Measurements from ENCODE around the gene HHEX. TPM values are rescaled to one million over a fixed set of nuclear protein-coding genes. Genes with fewer than 3 reads are reported as not detected.
A peak's percentile ranks its signal among the peaks of the same experiment; 100 is the strongest.

HHEX gene
- total RNA-seq, 1 experiment from 2014 or later = 0.19 TPM

DNA sequence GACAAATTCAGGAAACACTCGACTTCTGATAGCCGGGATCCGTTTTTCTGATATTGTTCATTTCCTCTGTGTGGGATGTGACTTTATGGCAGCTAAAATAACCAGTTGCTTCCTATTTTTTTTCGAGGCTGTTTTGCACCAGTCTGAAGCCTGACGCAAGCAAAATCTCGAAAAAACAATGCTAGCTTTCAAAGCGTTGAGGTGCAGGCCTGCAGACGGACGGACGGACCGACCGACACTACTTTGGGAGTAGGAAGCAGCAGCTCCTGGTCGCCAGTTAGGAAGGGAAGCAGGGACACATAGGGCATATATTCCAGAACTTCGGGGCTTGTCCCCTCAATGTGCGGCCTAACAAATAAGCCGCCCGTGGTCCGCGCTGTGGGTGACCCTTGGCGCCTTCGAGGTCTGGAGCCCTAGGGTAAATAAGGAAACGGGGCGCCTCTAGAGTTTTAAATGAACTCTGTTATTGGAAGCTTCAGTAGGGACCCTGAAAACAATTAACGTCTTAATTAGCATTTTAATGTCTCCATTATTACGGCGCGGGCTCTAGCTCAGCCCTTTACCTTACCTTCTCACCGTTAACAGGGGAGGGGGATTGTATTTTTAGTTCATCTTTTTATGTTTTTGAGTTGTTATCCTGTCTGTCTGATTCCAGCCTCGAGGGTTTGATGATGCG, 1.3 kb downstream of the HHEX start:
- H3K27ac Mint-ChIP-seq (ENCODE audit: low read depth, unreplicated experiment) = no peak overlapping the region
- DNase-seq (ENCODE audit: unreplicated experiment) = no peak
- no TSS peak for BruUV-seq (replicated peaks)
- peaks cover under 1% of the 10 kb centered on the region for H3K9me3 Mint-ChIP-seq (ENCODE audit: unreplicated experiment)
- peak overlapping the region; percentile 33 for H3K4me3 Mint-ChIP-seq (ENCODE audit: unreplicated experiment)
- no peaks in the 10 kb centered on the region for H3K27me3 Mint-ChIP-seq (ENCODE audit: insufficient read depth, unreplicated experiment)
- ChIA-PET POLR2A (no interaction called here), CTCF (no interaction called here)
- H3K4me1 Mint-ChIP-seq (ENCODE audit: insufficient read depth, unreplicated experiment) = no peaks in the 10 kb centered on the region
- H3K36me3 Mint-ChIP-seq (ENCODE audit: insufficient read depth, unreplicated experiment) = peaks cover 5% of the 10 kb centered on the region
- intact Hi-C loops (cut with micrococcal nuclease) = no loop called here
- TF ChIP-seq, protein P1, sequence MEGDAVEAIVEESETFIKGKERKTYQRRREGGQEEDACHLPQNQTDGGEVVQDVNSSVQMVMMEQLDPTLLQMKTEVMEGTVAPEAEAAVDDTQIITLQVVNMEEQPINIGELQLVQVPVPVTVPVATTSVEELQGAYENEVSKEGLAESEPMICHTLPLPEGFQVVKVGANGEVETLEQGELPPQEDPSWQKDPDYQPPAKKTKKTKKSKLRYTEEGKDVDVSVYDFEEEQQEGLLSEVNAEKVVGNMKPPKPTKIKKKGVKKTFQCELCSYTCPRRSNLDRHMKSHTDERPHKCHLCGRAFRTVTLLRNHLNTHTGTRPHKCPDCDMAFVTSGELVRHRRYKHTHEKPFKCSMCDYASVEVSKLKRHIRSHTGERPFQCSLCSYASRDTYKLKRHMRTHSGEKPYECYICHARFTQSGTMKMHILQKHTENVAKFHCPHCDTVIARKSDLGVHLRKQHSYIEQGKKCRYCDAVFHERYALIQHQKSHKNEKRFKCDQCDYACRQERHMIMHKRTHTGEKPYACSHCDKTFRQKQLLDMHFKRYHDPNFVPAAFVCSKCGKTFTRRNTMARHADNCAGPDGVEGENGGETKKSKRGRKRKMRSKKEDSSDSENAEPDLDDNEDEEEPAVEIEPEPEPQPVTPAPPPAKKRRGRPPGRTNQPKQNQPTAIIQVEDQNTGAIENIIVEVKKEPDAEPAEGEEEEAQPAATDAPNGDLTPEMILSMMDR (IDR thresholded peaks at IDR 0.05; ENCODE audit: unreplicated experiment) = no peak

DNA sequence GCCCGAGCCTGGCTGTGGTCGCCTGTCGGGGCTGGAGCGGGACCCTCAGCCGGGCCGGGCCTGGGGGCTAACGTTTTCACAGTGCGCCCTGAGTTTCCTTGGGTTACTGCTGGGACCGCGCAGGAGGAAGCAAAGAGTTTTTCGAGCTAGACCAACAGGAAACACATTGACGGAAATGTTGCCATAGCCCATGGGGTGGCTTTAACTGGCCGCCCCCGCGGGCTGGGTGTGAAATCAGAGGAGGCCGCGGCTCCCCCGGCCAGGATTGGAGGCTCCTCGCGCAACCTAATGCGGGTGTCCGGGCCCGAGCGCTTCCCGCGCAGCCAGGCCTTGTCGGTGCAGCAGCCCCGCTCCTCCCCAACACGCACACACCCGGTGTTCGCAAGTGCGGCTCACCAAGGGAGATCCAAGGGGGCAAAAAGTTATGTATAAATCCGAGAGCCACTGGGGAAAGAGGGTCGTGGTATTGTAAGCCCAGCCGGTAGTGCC, 1.9 kb downstream of the HHEX start:
- TF ChIP-seq, protein P1 (IDR thresholded peaks at IDR 0.05; ENCODE audit: unreplicated experiment) = no peak
- DNase-seq (ENCODE audit: unreplicated experiment) = no peak
- intact Hi-C loops (cut with micrococcal nuclease) = no loop called here
- POLR2A ChIA-PET = no interaction called here
- Mint-ChIP-seq H3K27me3 (ENCODE audit: insufficient read depth, unreplicated experiment) (no peaks in the 10 kb centered on the region), H3K27ac (ENCODE audit: low read depth, unreplicated experiment) (no peak overlapping the region), H3K4me1 (ENCODE audit: insufficient read depth, unreplicated experiment) (no peaks in the 10 kb centered on the region), H3K36me3 (ENCODE audit: insufficient read depth, unreplicated experiment) (peaks cover 5% of the 10 kb centered on the region), H3K4me3 (ENCODE audit: unreplicated experiment) (no peak overlapping the region), H3K9me3 (ENCODE audit: unreplicated experiment) (no peaks in the 10 kb centered on the region)
- no TSS peak for BruUV-seq (replicated peaks)
- CTCF ChIA-PET = no interaction called here

- H3K27ac Mint-ChIP-seq (ENCODE audit: low read depth, unreplicated experiment) = no peak overlapping the region
- BruUV-seq (replicated peaks) = no TSS peak
- H3K36me3 Mint-ChIP-seq (ENCODE audit: insufficient read depth, unreplicated experiment) = peaks cover 5% of the 10 kb centered on the region
- TF ChIP-seq, protein P1 (IDR thresholded peaks at IDR 0.05; ENCODE audit: unreplicated experiment) = no peak
- intact Hi-C loops (cut with micrococcal nuclease) = no loop called here
- no peak for DNase-seq (ENCODE audit: unreplicated experiment)
- no peaks in the 10 kb centered on the region for H3K9me3 Mint-ChIP-seq (ENCODE audit: unreplicated experiment)
- ChIA-PET CTCF (no interaction called here), POLR2A (no interaction called here)
- H3K4me3 Mint-ChIP-seq (ENCODE audit: unreplicated experiment) = no peak overlapping the region
- H3K27me3 Mint-ChIP-seq (ENCODE audit: insufficient read depth, unreplicated experiment) = no peaks in the 10 kb centered on the region
- no peaks in the 10 kb centered on the region for H3K4me1 Mint-ChIP-seq (ENCODE audit: insufficient read depth, unreplicated experiment)
Measured at GRCh38 chr10:92692080-92692671, 2.4 kb downstream of the HHEX start.

GRCh38 chr10:92692697-92693533, 3.2 kb downstream of the HHEX start:
- POLR2A ChIA-PET = interaction anchor here (0.6 kb wide), 1 partner anchor 8 kb away, joined by 3 read pairs; no protein-coding TSS in a partner anchor
- no peak for DNase-seq (ENCODE audit: unreplicated experiment)
- intact Hi-C loops (cut with micrococcal nuclease) = no loop called here
- Mint-ChIP-seq H3K4me3 (ENCODE audit: unreplicated experiment) (no peak overlapping the region), H3K36me3 (ENCODE audit: insufficient read depth, unreplicated experiment) (peaks cover 1% of the 10 kb centered on the region), H3K9me3 (ENCODE audit: unreplicated experiment) (no peaks in the 10 kb centered on the region), H3K4me1 (ENCODE audit: insufficient read depth, unreplicated experiment) (no peaks in the 10 kb centered on the region), H3K27ac (ENCODE audit: low read depth, unreplicated experiment) (no peak overlapping the region), H3K27me3 (ENCODE audit: insufficient read depth, unreplicated experiment) (no peaks in the 10 kb centered on the region)
- BruUV-seq (replicated peaks) = no TSS peak
- CTCF ChIA-PET = interaction anchor here (0.7 kb wide), 1 partner anchor 149 kb away, joined by 3 read pairs; no protein-coding TSS in a partner anchor
- TF ChIP-seq, protein P1 (IDR thresholded peaks at IDR 0.05; ENCODE audit: unreplicated experiment) = no peak
